HCT116 (cell line): Measurements from ENCODE around the gene VANGL2. TPM values are rescaled to one million over a fixed set of nuclear protein-coding genes. Genes with fewer than 3 reads are reported as not detected.

Experiments used
- ATAC-seq: fragments of 200-7000 bp; cut with Tn5 transposase; 2 replicates; pipeline ENCODE4 v1.9.1; 2020; ENCODE audit warnings: mild to moderate bottlenecking, moderate library complexity
- BruUV-seq: library from RNA; stranded (reverse); fragments of 400-500 nt; replicated peaks from 2 replicates; lab custom pipeline; 2021; lab: Mats Ljungman, UMichigan
- CTCF ChIA-PET: fragments of 300-600 bp; sonication (Branson Sonifier 250); formaldehyde crosslinking; loops from one replicate; lab custom pipeline; 2021; ENCODE audit warnings: antibody characterized with exemption; lab: Charles Lee
- POLR2A ChIA-PET: fragments of 300-600, 350-600 bp; sonication (Branson Sonifier 250); formaldehyde crosslinking; loops from one replicate; lab custom pipeline; 2021; ENCODE audit warnings: antibody characterized with exemption; lab: Charles Lee
- RAD21 ChIA-PET, 2 experiments: fragments of 300-600 bp; sonication (Branson Sonifier 250); formaldehyde crosslinking; loops; one replicate each; lab custom pipeline; 2023; ENCODE audit warnings: low total read pairs in 2 of 2; ENCODE audit not compliant: uncharacterized antibody in 2 of 2, unreplicated experiment in 2 of 2, low non-redundant PET in 1 of 2; lab: Charles Lee
- DNase-seq: peaks from one replicate; pipeline ENCODE4 v3.0.0-alpha.2; 2010; ENCODE audit warnings: low read depth, low spot score
- H2AFZ ChIP-seq: fragments of 200-600 bp; shearing (Covaris generic), sonication (generic); 2 replicates; pipeline ENCODE4 v1.6.1; 2017; ENCODE audit warnings: low read depth, mixed run types, mixed read lengths, antibody characterized with exemption, low read length; ENCODE audit not compliant: poor library complexity, severe bottlenecking
- H3K27ac ChIP-seq: 2 replicates; pipeline ENCODE4 v1.5.1; 2012; ENCODE audit warnings: low read depth, low read length
- H3K27me3 ChIP-seq: fragments of 200-600 bp; sonication (generic); 2 replicates; pipeline ENCODE4 v1.6.1; 2016; ENCODE audit warnings: mixed run types, low read length, mixed read lengths; ENCODE audit not compliant: insufficient read depth
- H3K36me3 ChIP-seq, 2 experiments: fragments of 200-500 bp in 1 of 2; fragments of 200-600 bp in 1 of 2; sonication (Bioruptor generic) in 1 of 2; sonication (generic) in 1 of 2; 2 replicates each; pipeline versions ENCODE4 v1.5.1 to v1.6.1; 2014 to 2016; ENCODE audit warnings: low read length in 2 of 2, inconsistent platforms in 1 of 2, mixed read lengths in 1 of 2, mixed run types in 1 of 2; ENCODE audit not compliant: insufficient read depth in 2 of 2, control insufficient read depth in 1 of 2
- H3K4me1 ChIP-seq, 2 experiments: fragments of 200-600 bp in 1 of 2; sonication (generic) in 1 of 2; 2 replicates each; pipeline versions ENCODE4 v1.5.1 to v1.6.1; 2012 to 2017; ENCODE audit warnings: low read length in 2 of 2, inconsistent platforms in 1 of 2, mild to moderate bottlenecking in 1 of 2, mixed read lengths in 1 of 2, mixed run types in 1 of 2, moderate library complexity in 1 of 2; ENCODE audit not compliant: insufficient read depth in 2 of 2, control insufficient read depth in 1 of 2
- H3K4me2 ChIP-seq: fragments of 200-600 bp; sonication (generic); 2 replicates; pipeline ENCODE4 v1.6.1; 2017; ENCODE audit warnings: mixed run types, low read length, mixed read lengths
- H3K4me3 ChIP-seq, 2 experiments: fragments of 200-600 bp in 1 of 2; sonication (generic) in 1 of 2; replicated peaks in 1 of 2; 2 replicates each; pipeline ENCODE4 v1.5.1; 2011 to 2016; ENCODE audit warnings: low read length in 2 of 2, control low read depth in 1 of 2, low read depth in 1 of 2, mild to moderate bottlenecking in 1 of 2, mixed read lengths in 1 of 2, mixed run types in 1 of 2
- H3K79me2 ChIP-seq: fragments of 200-600 bp; sonication (generic); 2 replicates; pipeline ENCODE4 v1.6.1; 2017; ENCODE audit warnings: mild to moderate bottlenecking, mixed run types, low read length, moderate library complexity, mixed read lengths; ENCODE audit not compliant: insufficient read depth
- H3K9ac ChIP-seq: fragments of 200-600 bp; sonication (generic); 2 replicates; pipeline ENCODE4 v1.6.1; 2016; ENCODE audit warnings: low read length, mixed read lengths
- H3K9me2 ChIP-seq: fragments of 200-600 bp; sonication (generic), shearing (Covaris generic); 2 replicates; pipeline ENCODE4 v1.6.1; 2017; ENCODE audit warnings: mixed run types, mild to moderate bottlenecking, moderate library complexity; ENCODE audit not compliant: insufficient read depth
- H3K9me3 ChIP-seq, 2 experiments: fragments of 200-500 bp in 1 of 2; fragments of 200-600 bp in 1 of 2; sonication (Bioruptor generic) in 1 of 2; sonication (generic) in 1 of 2; 2 replicates each; pipeline ENCODE4 v1.6.1; 2014 to 2017; ENCODE audit warnings: low read length in 2 of 2, mixed read lengths in 2 of 2, inconsistent platforms in 1 of 2, low read depth in 1 of 2, mild to moderate bottlenecking in 1 of 2, mixed run types in 1 of 2, moderate library complexity in 1 of 2; ENCODE audit not compliant: control insufficient read depth in 1 of 2, insufficient read depth in 1 of 2
- H4K20me1 ChIP-seq: fragments of 200-600 bp; sonication (generic), shearing (Covaris generic); 2 replicates; pipeline ENCODE4 v1.6.1; 2017; ENCODE audit warnings: mixed run types, mild to moderate bottlenecking, moderate library complexity; ENCODE audit not compliant: insufficient read depth
- CBX3 ChIP-seq: IDR thresholded peaks from 2 replicates; pipeline ENCODE4 v1.6.1; 2012; ENCODE audit warnings: low read depth
- CEBPB ChIP-seq: IDR thresholded peaks from 2 replicates; pipeline ENCODE4 v1.6.1; 2012; ENCODE audit warnings: low read depth
- EGR1 ChIP-seq: IDR thresholded peaks from 2 replicates; pipeline ENCODE4 v1.6.1; 2012; ENCODE audit warnings: low read depth
- ELF1 ChIP-seq: IDR thresholded peaks from 2 replicates; pipeline ENCODE4 v1.6.1; 2012; ENCODE audit warnings: low read depth, borderline replicate concordance
- EZH2 ChIP-seq: fragments of 200-600 bp; sonication (generic); IDR thresholded peaks from 2 replicates; pipeline ENCODE4 v1.6.1; 2017; ENCODE audit warnings: antibody characterized with exemption, mixed run types
- EZH2phosphoT487 ChIP-seq: fragments of 200-600 bp; IDR thresholded peaks from 2 replicates; pipeline ENCODE4 v1.6.1; 2018; ENCODE audit warnings: antibody characterized with exemption, borderline replicate concordance
- JUND ChIP-seq: IDR thresholded peaks from 2 replicates; pipeline ENCODE4 v1.6.1; 2012
- POLR2A ChIP-seq: IDR thresholded peaks from 2 replicates; pipeline ENCODE4 v1.7.0; 2011; ENCODE audit warnings: borderline replicate concordance; ENCODE audit not compliant: insufficient read depth, insufficient read length; ENCODE audit errors: extremely low read depth
- POLR2AphosphoS5 ChIP-seq: IDR thresholded peaks from 2 replicates; pipeline ENCODE4 v1.6.1; 2011; ENCODE audit warnings: mild to moderate bottlenecking, low read depth, low read length, moderate library complexity
- SIN3A ChIP-seq: IDR thresholded peaks from 2 replicates; pipeline ENCODE4 v1.6.1; 2012; ENCODE audit warnings: low read depth
- ZFX ChIP-seq: fragments of 450-650 bp; IDR thresholded peaks from 2 replicates; pipeline ENCODE4 v1.6.1; 2017
- ZNF274 ChIP-seq: fragments of 200-500 bp; sonication (Bioruptor generic); IDR thresholded peaks from 2 replicates; pipeline ENCODE4 v1.6.1; 2014; ENCODE audit warnings: mild to moderate bottlenecking, low read depth, low read length, inconsistent platforms
- intact Hi-C: fragments of 100-400 bp; cut with micrococcal nuclease; formaldehyde crosslinking; loops from 2 replicates; pipeline ENCODE4 v1.10.0; 2022
- total RNA-seq: library from RNA; stranded (reverse); gene quantifications from one replicate; pipeline ENCODE4 v1.2.1, GENCODE V29; 2021; ENCODE audit not compliant: unreplicated experiment
- TF ChIP-seq, protein P1 (sequence below): IDR thresholded peaks from 2 replicates; pipeline ENCODE4 v1.6.1; 2011; ENCODE audit warnings: mild to moderate bottlenecking, low read length, moderate library complexity; ENCODE audit not compliant: insufficient replicate concordance; ENCODE audit errors: extremely low read depth
- TF ChIP-seq, protein P2 (sequence below): IDR thresholded peaks from 2 replicates; pipeline ENCODE4 v1.6.1; 2012
- TF ChIP-seq, protein P3 (sequence below), 3 experiments: fragments of 200-600 bp in 1 of 3; sonication (generic) in 1 of 3; IDR thresholded peaks in 2 of 3; conservative IDR thresholded peaks in 1 of 3; 2 replicates each; pipeline ENCODE4 v1.5.1; 2012 to 2017; ENCODE audit warnings: low read depth in 2 of 3, low read length in 2 of 3, antibody characterized with exemption in 1 of 3, borderline replicate concordance in 1 of 3, control low read depth in 1 of 3, mild to moderate bottlenecking in 1 of 3, mixed read lengths in 1 of 3, mixed run types in 1 of 3, moderate library complexity in 1 of 3; ENCODE audit not compliant: insufficient read depth in 1 of 3

Gene VANGL2
- total RNA-seq, 1 experiment from 2014 or later, result 1.1 TPM

DNA sequence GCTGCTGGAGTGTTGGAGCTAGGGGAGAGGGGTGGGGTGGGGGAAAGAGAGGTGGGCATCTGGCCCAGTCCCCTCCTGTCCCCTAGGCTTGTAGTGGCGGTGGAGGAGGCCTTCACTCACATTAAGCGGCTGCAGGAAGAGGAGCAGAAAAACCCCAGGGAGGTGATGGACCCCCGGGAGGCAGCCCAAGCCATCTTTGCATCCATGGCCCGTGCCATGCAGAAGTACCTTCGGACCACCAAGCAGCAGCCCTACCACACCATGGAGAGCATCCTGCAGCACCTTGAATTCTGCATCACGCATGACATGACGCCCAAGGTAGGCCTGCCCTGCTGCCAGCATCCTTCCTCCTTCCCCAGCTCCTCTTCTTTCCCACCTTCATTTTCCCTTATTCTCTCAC lies 23.6 kb downstream of the VANGL2 start:
- ATAC-seq (no peak), DNase-seq (no peak)
- Histone ChIP-seq H3K4me3 (no peak overlapping the region), H3K9me3 (no peaks in the 10 kb centered on the region), H3K27ac (no peak overlapping the region), H2AFZ (no peak overlapping the region), H3K9ac (no peak overlapping the region), H3K9me2 (no peaks in the 10 kb centered on the region), H3K36me3 (no peaks in the 10 kb centered on the region), H3K4me2 (no peak overlapping the region), H3K27me3 (no peaks in the 10 kb centered on the region), H3K4me1 (no peaks in the 10 kb centered on the region), H3K79me2 (no peaks in the 10 kb centered on the region), H4K20me1 (no peaks in the 10 kb centered on the region)
- BruUV-seq, result no TSS peak
- ChIA-PET POLR2A (no interaction called here), RAD21 (no interaction called here), CTCF (no interaction called here)
- intact Hi-C loops, result no loop called here
- TF ChIP-seq EGR1 (no peak), POLR2A (no peak), EZH2 (no peak)
- TF ChIP-seq, protein P1, sequence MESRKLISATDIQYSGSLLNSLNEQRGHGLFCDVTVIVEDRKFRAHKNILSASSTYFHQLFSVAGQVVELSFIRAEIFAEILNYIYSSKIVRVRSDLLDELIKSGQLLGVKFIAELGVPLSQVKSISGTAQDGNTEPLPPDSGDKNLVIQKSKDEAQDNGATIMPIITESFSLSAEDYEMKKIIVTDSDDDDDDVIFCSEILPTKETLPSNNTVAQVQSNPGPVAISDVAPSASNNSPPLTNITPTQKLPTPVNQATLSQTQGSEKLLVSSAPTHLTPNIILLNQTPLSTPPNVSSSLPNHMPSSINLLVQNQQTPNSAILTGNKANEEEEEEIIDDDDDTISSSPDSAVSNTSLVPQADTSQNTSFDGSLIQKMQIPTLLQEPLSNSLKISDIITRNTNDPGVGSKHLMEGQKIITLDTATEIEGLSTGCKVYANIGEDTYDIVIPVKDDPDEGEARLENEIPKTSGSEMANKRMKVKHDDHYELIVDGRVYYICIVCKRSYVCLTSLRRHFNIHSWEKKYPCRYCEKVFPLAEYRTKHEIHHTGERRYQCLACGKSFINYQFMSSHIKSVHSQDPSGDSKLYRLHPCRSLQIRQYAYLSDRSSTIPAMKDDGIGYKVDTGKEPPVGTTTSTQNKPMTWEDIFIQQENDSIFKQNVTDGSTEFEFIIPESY, result no peak
- TF ChIP-seq, protein P2, sequence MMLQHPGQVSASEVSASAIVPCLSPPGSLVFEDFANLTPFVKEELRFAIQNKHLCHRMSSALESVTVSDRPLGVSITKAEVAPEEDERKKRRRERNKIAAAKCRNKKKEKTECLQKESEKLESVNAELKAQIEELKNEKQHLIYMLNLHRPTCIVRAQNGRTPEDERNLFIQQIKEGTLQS, result no peak

DNA sequence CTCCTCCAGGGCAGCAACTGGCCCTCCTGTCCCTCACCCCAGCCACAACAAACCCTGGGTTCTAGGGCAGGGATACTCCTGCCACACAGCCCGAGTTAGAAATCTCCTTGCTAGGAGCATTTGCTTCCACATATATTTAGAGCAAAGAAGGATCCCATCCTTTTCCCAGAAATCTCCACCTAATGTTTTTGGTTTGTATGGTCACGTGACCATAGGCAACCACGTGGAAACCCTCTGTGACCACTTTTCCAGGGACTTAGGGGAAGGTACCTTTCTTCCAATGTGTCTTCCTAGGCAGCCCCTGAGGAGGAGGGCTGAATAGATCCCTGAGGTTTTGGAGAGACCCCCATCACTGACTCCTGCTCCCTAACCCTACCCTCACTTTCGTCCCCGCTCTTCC lies 25.5 kb downstream of the VANGL2 start:
- POLR2A ChIA-PET, result no interaction called here
- BruUV-seq, result no TSS peak
- no peak overlapping the region for H3K4me3 ChIP-seq
- CTCF ChIA-PET, result no interaction called here
- no peaks in the 10 kb centered on the region for H3K4me1 ChIP-seq
- no peaks in the 10 kb centered on the region for H3K27me3 ChIP-seq
- no peak overlapping the region for H3K9ac ChIP-seq
- H3K27ac ChIP-seq, result no peak overlapping the region
- H2AFZ ChIP-seq, result no peak overlapping the region
- H4K20me1 ChIP-seq, result no peaks in the 10 kb centered on the region
- H3K9me2 ChIP-seq, result no peaks in the 10 kb centered on the region
- H3K9me3 ChIP-seq, result no peaks in the 10 kb centered on the region
- intact Hi-C loops, result loop anchor here (5.0 kb wide), 3 partner anchors 256 to 526 kb away; partner anchors contain the start of gene ITLN2
- DNase-seq, result no peak
- RAD21 ChIA-PET, result no interaction called here
- no peaks in the 10 kb centered on the region for H3K79me2 ChIP-seq
- no peak overlapping the region for H3K4me2 ChIP-seq
- H3K36me3 ChIP-seq, result no peaks in the 10 kb centered on the region
- no peak for ATAC-seq
- TF ChIP-seq ZNF274 (no peak), CBX3 (no peak), ZFX (no peak), EGR1 (no peak), SIN3A (no peak), ELF1 (no peak), CEBPB (no peak), POLR2AphosphoS5 (no peak), EZH2phosphoT487 (no peak), POLR2A (no peak), JUND (no peak)
- TF ChIP-seq, protein P2, result no peak
- TF ChIP-seq, protein P3, sequence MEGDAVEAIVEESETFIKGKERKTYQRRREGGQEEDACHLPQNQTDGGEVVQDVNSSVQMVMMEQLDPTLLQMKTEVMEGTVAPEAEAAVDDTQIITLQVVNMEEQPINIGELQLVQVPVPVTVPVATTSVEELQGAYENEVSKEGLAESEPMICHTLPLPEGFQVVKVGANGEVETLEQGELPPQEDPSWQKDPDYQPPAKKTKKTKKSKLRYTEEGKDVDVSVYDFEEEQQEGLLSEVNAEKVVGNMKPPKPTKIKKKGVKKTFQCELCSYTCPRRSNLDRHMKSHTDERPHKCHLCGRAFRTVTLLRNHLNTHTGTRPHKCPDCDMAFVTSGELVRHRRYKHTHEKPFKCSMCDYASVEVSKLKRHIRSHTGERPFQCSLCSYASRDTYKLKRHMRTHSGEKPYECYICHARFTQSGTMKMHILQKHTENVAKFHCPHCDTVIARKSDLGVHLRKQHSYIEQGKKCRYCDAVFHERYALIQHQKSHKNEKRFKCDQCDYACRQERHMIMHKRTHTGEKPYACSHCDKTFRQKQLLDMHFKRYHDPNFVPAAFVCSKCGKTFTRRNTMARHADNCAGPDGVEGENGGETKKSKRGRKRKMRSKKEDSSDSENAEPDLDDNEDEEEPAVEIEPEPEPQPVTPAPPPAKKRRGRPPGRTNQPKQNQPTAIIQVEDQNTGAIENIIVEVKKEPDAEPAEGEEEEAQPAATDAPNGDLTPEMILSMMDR (IDR thresholded peaks at IDR 0.05 in 2 of 3, conservative IDR thresholded peaks at IDR 0.05 in 1 of 3; ENCODE audit: borderline replicate concordance in 1 of 3, insufficient read depth in 1 of 3, low read depth in 2 of 3, low read length in 2 of 3), result no peak
